ENCODE data around the gene NOVA2. TPM values are rescaled to one million over a fixed set of nuclear protein-coding genes. Genes with fewer than 3 reads are reported as not detected.
"Not testable (repeated sequence)": the region's sequence is repeated elsewhere in the genome, so short reads cannot be mapped to it uniquely, and the experiment has no call there.

NOVA2 gene
- total RNA-seq, 1 experiment from 2014 or later = 11.3 TPM

GRCh38 chr19:45899253-45899652 lies 74.4 kb downstream of the NOVA2 start (continued):
- no peak for TF ChIP-seq E2F5 (CRISPR knock-in tag; IDR thresholded peaks at IDR 0.05)
- no peak for TF ChIP-seq ZBTB21 (CRISPR knock-in tag; IDR thresholded peaks at IDR 0.05; ENCODE audit: borderline replicate concordance)
- no peak for TF ChIP-seq MAX (CRISPR knock-in tag; IDR thresholded peaks at IDR 0.05)

GRCh38 chr19:45897261-45897812 lies 76.3 kb downstream of the NOVA2 start:
- no peak overlapping the region for H3K27ac Mint-ChIP-seq
- CTCF ChIA-PET = no interaction called here
- no peak overlapping the region for H3K4me3 Mint-ChIP-seq
- ATAC-seq (no peak), DNase-seq (ENCODE audit: low spot score) (no peak)
- POLR2A ChIA-PET = no interaction called here
- H3K36me3 Mint-ChIP-seq = peaks cover 33% of the 10 kb centered on the region
- H3K4me1 Mint-ChIP-seq = peaks cover 10% of the 10 kb centered on the region
- TF ChIP-seq E2F1 (CRISPR knock-in tag; IDR thresholded peaks at IDR 0.05) (no peak), GTF2I (CRISPR knock-in tag; conservative IDR thresholded peaks at IDR 0.05) (no peak), FOXP4 (CRISPR knock-in tag; IDR thresholded peaks at IDR 0.05) (no peak), ZNF121 (CRISPR knock-in tag; IDR thresholded peaks at IDR 0.05) (peak; percentile 81), TP53 (CRISPR knock-in tag; IDR thresholded peaks at IDR 0.05) (no peak)
- H3K9me3 Mint-ChIP-seq = no peaks in the 10 kb centered on the region
- H3K27me3 Mint-ChIP-seq (ENCODE audit: low read depth) = peaks cover 23% of the 10 kb centered on the region

- H3K9me3 Mint-ChIP-seq; H3K27ac Mint-ChIP-seq; H3K4me3 Mint-ChIP-seq; CTCF ChIA-PET; DNase-seq (ENCODE audit: low spot score); ATAC-seq; POLR2A ChIA-PET: not testable (repeated sequence)
- Mint-ChIP-seq H3K4me1 (peaks cover 10% of the 10 kb centered on the region), H3K27me3 (ENCODE audit: low read depth) (peaks cover 12% of the 10 kb centered on the region), H3K36me3 (peaks cover 33% of the 10 kb centered on the region)
Measured at GRCh38 chr19:45895983-45896599, 77.6 kb downstream of the NOVA2 start.

- peaks cover 7% of the 10 kb centered on the region for H3K27me3 Mint-ChIP-seq (ENCODE audit: low read depth)
- H3K36me3 Mint-ChIP-seq = peaks cover 28% of the 10 kb centered on the region
- TF ChIP-seq ATF1 (CRISPR knock-in tag; IDR thresholded peaks at IDR 0.05) (no peak), ZNF425 (CRISPR knock-in tag; conservative IDR thresholded peaks at IDR 0.05) (no peak), GABPB1 (CRISPR knock-in tag; IDR thresholded peaks at IDR 0.05) (peak; percentile 96)
- H3K27ac Mint-ChIP-seq = no peak overlapping the region
- H3K4me1 Mint-ChIP-seq = peaks cover 5% of the 10 kb centered on the region
- DNase-seq (ENCODE audit: low spot score) (no peak), ATAC-seq (no peak)
- POLR2A ChIA-PET = no interaction called here
- no peaks in the 10 kb centered on the region for H3K9me3 Mint-ChIP-seq
- H3K4me3 Mint-ChIP-seq = no peak overlapping the region
- CTCF ChIA-PET = no interaction called here
Measured at GRCh38 chr19:45895519-45895972, 78.1 kb downstream of the NOVA2 start.
